Uterus (tissue), 4 donors: ENCODE results near the gene HIC1. TPM values are rescaled to one million over a fixed set of nuclear protein-coding genes. Genes with fewer than 3 reads are reported as not detected.

Source experiments
- DNase-seq, 2 donors: peaks; one replicate each; pipeline ENCODE4 v3.0.0-alpha.2; 2019 to 2020
- H3K27ac ChIP-seq, 2 donors: fragments of 200-600 bp; sonication (generic); 1 replicate in 1 of 2; 2 replicates in 1 of 2; pipeline ENCODE4 v1.5.1; 2016 to 2018
- H3K27me3 ChIP-seq, 2 donors: fragments of 200-600 bp; sonication (generic); one replicate each; pipeline ENCODE4 v1.5.1; 2018 to 2019; ENCODE audit warnings: control low read depth in 1 of 2
- H3K36me3 ChIP-seq, 2 donors: fragments of 200-600 bp; sonication (generic); one replicate each; pipeline ENCODE4 v1.5.1; 2019; ENCODE audit warnings: control low read depth in 1 of 2
- H3K4me1 ChIP-seq, 2 donors: fragments of 200-600 bp; sonication (generic); one replicate each; pipeline ENCODE4 v1.5.1; 2018 to 2019; ENCODE audit warnings: control low read depth in 1 of 2
- H3K4me3 ChIP-seq, 2 donors: fragments of 200-600 bp; sonication (generic); 1 replicate in 1 of 2; 2 replicates in 1 of 2; pipeline ENCODE4 v1.5.1; 2018 to 2019; ENCODE audit warnings: mild to moderate bottlenecking in 1 of 2
- H3K9me3 ChIP-seq, 2 donors: fragments of 200-600 bp; sonication (generic); one replicate each; pipeline ENCODE4 v1.5.1; 2019; ENCODE audit warnings: control low read depth in 1 of 2
- POLR2A ChIP-seq, 2 donors: fragments of 450-650 bp; IDR thresholded peaks; one replicate each; pipeline ENCODE4 v1.6.1; 2016; ENCODE audit warnings: antibody characterized with exemption in 2 of 2, mild to moderate bottlenecking in 1 of 2, moderate library complexity in 1 of 2
- intact Hi-C: fragments of 100-400 bp; cut with DNase I; formaldehyde crosslinking; loops from one replicate; pipeline ENCODE4 v1.15.1; 2023; ENCODE audit warnings: low total_unique reads
- total RNA-seq, 4 donors: library from RNA; depleted of rRNA in 3 of 4; stranded (reverse); fragments of >200 nt in 3 of 4; gene quantifications; one replicate each; pipeline versions ENCODE4 v1.1.0 to v1.2.4, GENCODE V29; 2014 to 2023
- TF ChIP-seq, protein P1 (sequence below), 4 experiments: fragments of 200-600 bp in 2 of 4; fragments of 450-650 bp in 2 of 4; sonication (generic) in 2 of 4; IDR thresholded peaks; one replicate each; pipeline ENCODE4 v1.5.1; 2016 to 2019; ENCODE audit warnings: antibody characterized with exemption in 4 of 4, mild to moderate bottlenecking in 2 of 4, moderate library complexity in 1 of 4
- donor health status: DM: yes; HTN: yes; CAD: no.

The HIC1 gene
- total RNA-seq, 4 donors from 2014 or later, result 21.8 to 86.9 (median 54.2) TPM

DNA sequence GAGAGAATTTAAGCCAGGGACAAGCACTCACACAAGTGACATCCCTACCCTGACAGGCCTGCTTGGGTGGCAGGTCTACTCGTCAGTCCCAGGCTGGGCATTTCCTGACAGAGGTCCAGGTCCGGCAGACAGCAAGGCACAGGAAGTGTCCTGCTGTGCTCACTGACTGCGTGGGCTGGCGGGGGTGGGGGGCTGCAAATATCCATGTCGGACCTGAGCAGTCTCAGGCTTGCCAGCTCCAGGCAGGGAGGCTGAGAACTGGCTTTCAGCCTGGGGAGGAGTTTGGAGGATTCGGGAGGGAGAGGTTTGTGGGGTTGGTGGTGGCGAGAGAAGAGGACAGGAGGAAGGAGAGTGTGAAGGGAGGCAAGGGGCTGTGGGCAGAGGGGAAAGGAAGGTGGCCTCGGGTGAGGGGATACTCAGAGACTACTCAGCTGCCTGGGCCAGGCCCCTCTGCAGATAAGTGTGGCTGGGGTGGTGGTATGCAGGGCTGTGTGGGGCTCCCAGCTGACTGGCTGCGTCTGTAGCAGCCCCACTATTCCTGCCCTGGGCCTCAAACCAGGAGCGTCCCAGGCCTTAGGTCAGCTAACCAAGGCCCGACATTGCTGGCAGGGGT lies 7.8 kb downstream of the HIC1 start:
- no peak for TF ChIP-seq POLR2A (IDR thresholded peaks at IDR 0.05)
- H3K9me3 ChIP-seq, result no peaks in the 10 kb centered on the region
- H3K27ac ChIP-seq, result peak overlapping the region; percentile 94 to 99
- H3K4me1 ChIP-seq, result peaks cover 15 to 81% of the 10 kb centered on the region in 2 donors
- intact Hi-C loops, result no loop called here
- H3K36me3 ChIP-seq, result no peaks in the 10 kb centered on the region
- H3K27me3 ChIP-seq, result no peaks in the 10 kb centered on the region
- no peak overlapping the region for H3K4me3 ChIP-seq
- peak; percentile 68 to 69 for DNase-seq

DNA sequence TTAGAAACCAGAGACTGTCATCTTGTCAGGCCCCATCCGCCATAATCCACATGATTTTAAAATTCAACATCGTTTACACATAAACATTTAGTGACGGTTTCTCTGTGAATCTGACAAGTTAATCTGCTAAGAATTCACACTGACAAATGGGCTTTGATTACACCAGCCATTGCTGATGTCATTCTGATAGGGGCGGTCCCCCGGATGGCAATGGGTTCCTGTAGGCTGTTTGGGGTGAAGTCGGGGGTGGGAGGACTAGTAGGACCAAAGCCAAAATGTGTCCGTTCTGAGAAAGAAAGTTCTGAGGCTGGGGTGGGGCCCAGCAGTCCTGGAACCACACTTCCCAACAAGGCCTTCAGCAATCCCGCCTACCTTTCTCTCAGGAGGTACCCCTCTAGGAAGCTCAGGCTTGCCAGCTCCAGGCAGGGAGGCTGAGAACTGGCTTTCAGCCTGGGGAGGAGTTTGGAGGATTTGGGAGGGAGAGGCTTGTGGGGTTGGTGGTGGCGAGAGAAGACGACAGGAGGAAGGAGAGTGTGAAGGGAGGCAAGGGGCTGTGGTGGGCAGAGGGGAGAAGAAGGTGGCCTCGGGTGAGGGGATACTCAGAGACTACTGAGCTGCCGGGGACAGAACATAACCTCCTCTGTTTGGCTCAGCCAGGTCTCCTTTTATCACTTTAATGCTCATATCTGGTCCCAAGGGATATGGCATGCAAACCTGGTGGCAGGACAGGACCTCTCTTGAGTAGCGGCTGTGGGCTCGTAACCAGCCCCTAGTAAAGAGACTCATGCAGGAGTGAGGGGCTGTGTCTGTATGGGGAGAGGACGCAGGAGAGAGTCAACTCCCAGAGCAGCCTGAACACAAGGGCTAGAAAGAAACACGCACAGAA lies 8.6 kb downstream of the HIC1 start:
- H3K4me1 ChIP-seq, result peaks cover 18 to 80% of the 10 kb centered on the region in 2 donors
- H3K9me3 ChIP-seq, result no peaks in the 10 kb centered on the region
- TF ChIP-seq POLR2A (IDR thresholded peaks at IDR 0.05), result peak in 1 of 2 donors; percentile 17
- TF ChIP-seq, protein P1, sequence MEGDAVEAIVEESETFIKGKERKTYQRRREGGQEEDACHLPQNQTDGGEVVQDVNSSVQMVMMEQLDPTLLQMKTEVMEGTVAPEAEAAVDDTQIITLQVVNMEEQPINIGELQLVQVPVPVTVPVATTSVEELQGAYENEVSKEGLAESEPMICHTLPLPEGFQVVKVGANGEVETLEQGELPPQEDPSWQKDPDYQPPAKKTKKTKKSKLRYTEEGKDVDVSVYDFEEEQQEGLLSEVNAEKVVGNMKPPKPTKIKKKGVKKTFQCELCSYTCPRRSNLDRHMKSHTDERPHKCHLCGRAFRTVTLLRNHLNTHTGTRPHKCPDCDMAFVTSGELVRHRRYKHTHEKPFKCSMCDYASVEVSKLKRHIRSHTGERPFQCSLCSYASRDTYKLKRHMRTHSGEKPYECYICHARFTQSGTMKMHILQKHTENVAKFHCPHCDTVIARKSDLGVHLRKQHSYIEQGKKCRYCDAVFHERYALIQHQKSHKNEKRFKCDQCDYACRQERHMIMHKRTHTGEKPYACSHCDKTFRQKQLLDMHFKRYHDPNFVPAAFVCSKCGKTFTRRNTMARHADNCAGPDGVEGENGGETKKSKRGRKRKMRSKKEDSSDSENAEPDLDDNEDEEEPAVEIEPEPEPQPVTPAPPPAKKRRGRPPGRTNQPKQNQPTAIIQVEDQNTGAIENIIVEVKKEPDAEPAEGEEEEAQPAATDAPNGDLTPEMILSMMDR (IDR thresholded peaks at IDR 0.05), result no peak
- H3K27me3 ChIP-seq, result no peaks in the 10 kb centered on the region
- intact Hi-C loops, result no loop called here
- no peaks in the 10 kb centered on the region for H3K36me3 ChIP-seq
- peak overlapping the region; percentile 94 to 99 for H3K27ac ChIP-seq
- DNase-seq, result peak; percentile 71 to 75
- no peak overlapping the region for H3K4me3 ChIP-seq

DNA sequence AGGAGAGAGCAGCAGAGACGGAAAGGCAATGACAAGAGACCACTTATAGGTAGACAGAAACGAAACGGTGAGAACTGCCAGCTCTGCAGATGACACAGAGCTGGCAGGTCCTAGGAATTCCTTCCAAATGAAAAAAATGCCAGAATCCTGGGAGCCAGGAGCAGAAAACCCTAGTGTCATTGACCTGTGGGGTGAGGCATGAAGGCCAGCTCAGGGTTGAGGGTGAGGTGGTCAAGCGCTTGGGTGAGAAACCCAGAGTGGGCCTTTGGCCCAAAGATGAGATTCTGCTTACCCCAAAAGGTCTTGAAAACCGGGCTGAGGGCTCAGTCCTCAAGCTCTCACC lies 9.2 kb downstream of the HIC1 start:
- no peak for TF ChIP-seq POLR2A (IDR thresholded peaks at IDR 0.05)
- TF ChIP-seq, protein P1 (IDR thresholded peaks at IDR 0.05), result no peak
- H3K27ac ChIP-seq, result peak overlapping the region; percentile 94 to 99

DNA sequence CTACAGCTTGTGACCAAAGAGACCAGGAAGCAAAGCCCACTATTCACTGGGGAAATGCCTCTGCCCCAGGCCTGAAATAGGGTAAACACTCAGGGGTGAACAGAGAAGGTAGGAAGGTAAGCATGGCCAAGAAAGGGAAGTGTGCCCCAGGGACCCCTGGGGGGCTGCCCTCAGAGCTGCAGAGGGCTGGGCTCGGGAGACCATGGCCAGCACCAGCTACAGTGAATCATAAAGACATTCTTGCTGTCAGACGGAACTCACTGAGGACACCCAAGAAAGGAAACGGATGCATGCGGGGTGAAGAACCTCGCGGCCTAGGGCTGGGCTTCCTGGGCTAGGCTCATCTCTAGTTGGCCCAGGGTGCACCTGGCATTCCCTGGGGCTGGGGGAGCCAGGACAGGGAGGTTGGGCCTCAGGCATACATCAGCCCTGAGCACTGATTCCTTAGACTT lies 9.6 kb downstream of the HIC1 start:
- peak in 1 of 2 donors; percentile 34 for DNase-seq
- Histone ChIP-seq H3K9me3 (no peaks in the 10 kb centered on the region), H3K4me3 (no peak overlapping the region), H3K27me3 (no peaks in the 10 kb centered on the region), H3K27ac (peak overlapping the region; percentile 94 to 99), H3K4me1 (peaks cover 18 to 73% of the 10 kb centered on the region in 2 donors), H3K36me3 (no peaks in the 10 kb centered on the region)
- intact Hi-C loops, result no loop called here
- no peak for TF ChIP-seq POLR2A (IDR thresholded peaks at IDR 0.05)

More for the DNA sequence above, 9.2 kb downstream of the HIC1 start:
- Histone ChIP-seq H3K4me3 (no peak overlapping the region), H3K36me3 (no peaks in the 10 kb centered on the region), H3K27me3 (no peaks in the 10 kb centered on the region), H3K9me3 (no peaks in the 10 kb centered on the region), H3K4me1 (peaks cover 18 to 77% of the 10 kb centered on the region in 2 donors)
- peak in 1 of 2 donors; percentile 21 for DNase-seq
- intact Hi-C loops, result no loop called here

DNA sequence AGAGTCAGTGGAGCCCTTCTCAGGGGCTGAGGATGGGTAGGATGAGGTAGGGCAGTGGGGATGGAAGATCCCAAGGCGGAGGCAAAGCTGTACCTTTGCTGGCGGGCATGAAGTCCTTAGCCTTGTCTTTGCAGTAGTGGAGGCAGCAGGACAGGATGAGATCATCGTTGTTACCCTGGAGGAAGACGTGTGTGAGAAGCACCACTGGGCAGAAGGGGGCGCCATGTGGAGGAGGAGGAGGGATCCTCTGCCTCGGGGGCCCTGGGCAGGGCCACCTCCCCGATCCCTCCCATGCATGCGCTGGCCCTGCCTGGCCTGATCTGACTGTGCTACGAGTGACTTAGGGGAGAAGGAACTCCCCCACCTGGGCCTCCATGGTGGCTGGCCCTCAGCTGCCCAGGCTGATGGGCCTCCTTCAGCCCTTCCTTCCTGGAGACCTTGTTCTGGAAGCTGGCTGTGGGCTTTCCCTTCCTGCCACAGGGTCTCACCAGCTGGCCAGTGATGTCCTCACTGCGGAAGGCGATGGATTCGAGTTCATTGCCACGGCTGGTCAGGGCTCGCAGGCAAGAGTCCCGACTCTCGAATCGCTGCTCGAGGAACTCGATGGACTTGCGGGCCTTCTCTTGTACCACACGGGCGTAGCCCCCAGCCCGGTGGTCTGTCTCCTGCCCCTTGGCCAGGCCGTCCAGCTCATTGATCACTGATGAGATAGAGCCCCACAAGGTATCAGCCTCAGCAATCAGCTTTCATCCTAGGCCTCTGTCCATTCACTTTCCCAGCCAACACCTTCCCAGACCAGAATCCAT lies 10.3 kb downstream of the HIC1 start:
- H3K27ac ChIP-seq, result peak overlapping the region; percentile 94 to 99
- H3K27me3 ChIP-seq, result no peaks in the 10 kb centered on the region
- intact Hi-C loops, result no loop called here
- TF ChIP-seq, protein P1 (IDR thresholded peaks at IDR 0.05), result peak in 2 of 4 experiments; percentile 23 to 25
- no peak for TF ChIP-seq POLR2A (IDR thresholded peaks at IDR 0.05)
- H3K9me3 ChIP-seq, result no peaks in the 10 kb centered on the region
- DNase-seq, result peak in 1 of 2 donors; percentile 64
- no peaks in the 10 kb centered on the region for H3K36me3 ChIP-seq
- no peak overlapping the region for H3K4me3 ChIP-seq
- peaks cover 18 to 68% of the 10 kb centered on the region in 2 donors for H3K4me1 ChIP-seq
